GM12873 (cell line): Measurements from ENCODE around the gene MIGA1.

Experiments used
- CTCF ChIP-seq: IDR thresholded peaks from 2 replicates; pipeline ENCODE4 v1.5.1; 2012; ENCODE audit warnings: low read depth, mild to moderate bottlenecking, moderate library complexity, low read length, control low read depth; ENCODE audit not compliant: insufficient read depth; ENCODE audit errors: missing control alignments

The MIGA1 gene

DNA sequence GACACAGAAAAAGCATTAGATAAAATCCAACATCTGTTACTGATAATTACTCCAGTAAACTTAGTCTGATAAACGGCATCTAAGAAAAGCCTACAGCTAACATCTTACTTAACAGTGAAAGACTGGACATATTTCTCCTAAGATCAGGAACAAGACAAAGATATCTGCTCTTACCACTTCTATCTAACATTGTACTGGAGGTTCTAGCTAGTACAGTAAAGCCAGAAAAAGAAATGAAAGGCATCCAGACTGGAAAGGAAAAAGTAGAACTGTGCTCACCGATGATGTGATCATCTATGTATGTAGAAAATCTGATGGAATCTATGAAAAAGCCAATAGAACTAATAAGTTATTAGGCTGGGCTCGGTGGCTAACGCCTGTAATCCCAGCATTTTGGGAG lies 130.7 kb downstream of the MIGA1 start:
- TF ChIP-seq CTCF = no peak

DNA sequence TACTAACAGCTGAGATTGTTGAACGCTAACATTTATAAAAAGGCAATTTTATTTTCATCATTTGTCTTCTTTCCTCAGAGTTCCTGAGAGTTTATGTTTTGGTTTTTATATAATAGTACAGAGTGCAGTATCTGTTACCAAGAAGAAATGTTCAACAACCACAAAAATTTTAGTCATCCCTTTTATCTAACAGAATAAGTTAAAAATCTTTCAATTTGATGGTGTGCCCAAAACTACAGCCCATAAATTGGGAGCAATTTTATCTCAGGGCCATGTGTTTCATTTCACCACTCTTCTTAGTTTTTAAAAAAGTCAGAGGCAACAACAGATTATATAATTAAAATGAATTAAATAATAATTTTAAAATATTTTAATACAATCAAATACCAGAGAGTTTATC lies 146.1 kb downstream of the MIGA1 start:
- no peak for TF ChIP-seq CTCF

GRCh38 chr1:77925956-77926355 lies 146.5 kb downstream of the MIGA1 start:
- TF ChIP-seq CTCF = no peak

GRCh38 chr1:77926561-77927357 lies 147.3 kb downstream of the MIGA1 start:
- no peak for TF ChIP-seq CTCF

DNA sequence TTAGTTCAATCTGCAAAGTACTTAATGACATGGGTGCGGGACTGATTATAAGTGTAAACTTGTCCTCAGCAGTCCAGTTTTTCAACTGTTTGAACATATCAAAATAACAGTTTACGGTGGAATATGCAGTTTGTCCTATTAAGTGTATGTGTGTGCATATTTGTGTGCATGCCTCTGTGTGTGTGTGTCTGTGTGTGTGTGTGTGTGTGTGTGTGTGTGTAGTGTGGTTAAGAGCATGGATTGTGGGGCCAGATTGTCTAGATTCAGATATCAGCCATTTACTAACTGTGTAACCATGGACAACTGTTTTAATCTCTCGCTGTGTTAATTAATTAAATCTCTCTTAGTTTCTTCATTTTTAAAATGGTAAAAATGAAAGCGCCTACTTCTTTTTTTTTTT lies 148.0 kb downstream of the MIGA1 start:
- no peak for TF ChIP-seq CTCF
